Measurements from ENCODE around the gene NEDD8.

DNA sequence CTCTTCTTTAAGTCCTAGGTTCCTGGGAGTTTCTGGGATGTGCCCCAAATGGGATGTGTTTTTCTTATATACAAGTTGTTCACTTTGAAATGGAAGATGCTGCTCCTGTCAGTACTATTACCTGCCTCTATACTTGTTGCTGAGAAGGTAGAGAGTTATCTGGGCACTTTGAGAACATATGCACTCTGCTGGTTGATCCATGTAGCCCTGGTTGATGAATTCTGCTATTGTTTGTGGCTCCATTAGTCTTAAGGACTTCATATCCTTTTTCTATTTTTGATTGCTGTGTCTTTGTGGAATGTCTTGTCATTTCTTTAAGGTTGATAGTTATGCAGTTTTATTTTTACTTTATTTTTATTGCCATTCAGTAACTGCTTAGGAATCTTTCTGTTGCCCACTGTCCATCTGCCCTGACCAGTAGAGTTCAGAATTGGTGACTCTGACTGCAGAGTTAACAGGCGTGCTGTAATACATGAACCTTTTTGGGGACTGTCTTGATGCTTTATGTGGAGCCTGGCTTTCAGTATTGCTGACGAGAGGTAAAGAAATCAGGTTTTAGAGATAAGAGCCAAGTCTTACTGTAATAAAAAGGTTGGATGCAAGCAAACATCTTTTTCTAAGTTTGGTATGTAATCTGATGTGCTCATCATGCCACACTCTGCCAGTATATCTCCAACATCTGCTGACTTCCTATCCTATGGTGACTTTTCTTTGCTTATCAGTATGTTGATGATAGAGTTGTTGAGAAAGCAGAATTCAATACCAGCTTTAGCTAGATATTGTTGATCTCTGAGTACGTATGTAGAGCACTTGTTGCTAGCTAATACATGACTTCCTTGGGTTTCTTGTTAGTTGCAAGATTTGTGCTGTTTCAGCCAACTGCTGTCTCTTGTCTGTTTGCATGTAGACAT lies 2.2 kb upstream of the NEDD8 start:
- TF ChIP-seq POLR2A (IDR thresholded peaks at IDR 0.05), result no peak
- TF ChIP-seq, protein P1, sequence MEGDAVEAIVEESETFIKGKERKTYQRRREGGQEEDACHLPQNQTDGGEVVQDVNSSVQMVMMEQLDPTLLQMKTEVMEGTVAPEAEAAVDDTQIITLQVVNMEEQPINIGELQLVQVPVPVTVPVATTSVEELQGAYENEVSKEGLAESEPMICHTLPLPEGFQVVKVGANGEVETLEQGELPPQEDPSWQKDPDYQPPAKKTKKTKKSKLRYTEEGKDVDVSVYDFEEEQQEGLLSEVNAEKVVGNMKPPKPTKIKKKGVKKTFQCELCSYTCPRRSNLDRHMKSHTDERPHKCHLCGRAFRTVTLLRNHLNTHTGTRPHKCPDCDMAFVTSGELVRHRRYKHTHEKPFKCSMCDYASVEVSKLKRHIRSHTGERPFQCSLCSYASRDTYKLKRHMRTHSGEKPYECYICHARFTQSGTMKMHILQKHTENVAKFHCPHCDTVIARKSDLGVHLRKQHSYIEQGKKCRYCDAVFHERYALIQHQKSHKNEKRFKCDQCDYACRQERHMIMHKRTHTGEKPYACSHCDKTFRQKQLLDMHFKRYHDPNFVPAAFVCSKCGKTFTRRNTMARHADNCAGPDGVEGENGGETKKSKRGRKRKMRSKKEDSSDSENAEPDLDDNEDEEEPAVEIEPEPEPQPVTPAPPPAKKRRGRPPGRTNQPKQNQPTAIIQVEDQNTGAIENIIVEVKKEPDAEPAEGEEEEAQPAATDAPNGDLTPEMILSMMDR (IDR thresholded peaks at IDR 0.05), result no peak
- no peak for TF ChIP-seq POLR2AphosphoS5 (IDR thresholded peaks at IDR 0.05)
